ENCODE results near the gene BDKRB2.

- TF ChIP-seq POLR2A (IDR thresholded peaks at IDR 0.05) (no peak), CTCF (IDR thresholded peaks at IDR 0.05) (no peak)
These were observed 53.3 kb downstream of the BDKRB2 start for GRCh38 chr14:96257900-96258299.

Measured in adrenal gland (tissue), 5 donors.